HG02884 (cell line): ENCODE data around the gene CNOT8.

ENCODE experiments used
- ATAC-seq: cut with Tn5 transposase; IDR thresholded peaks from one replicate; pipeline ENCODE4 v1.9.1; 2021; ENCODE audit warnings: mild to moderate bottlenecking, moderate library complexity; ENCODE audit not compliant: unreplicated experiment

Gene CNOT8

DNA sequence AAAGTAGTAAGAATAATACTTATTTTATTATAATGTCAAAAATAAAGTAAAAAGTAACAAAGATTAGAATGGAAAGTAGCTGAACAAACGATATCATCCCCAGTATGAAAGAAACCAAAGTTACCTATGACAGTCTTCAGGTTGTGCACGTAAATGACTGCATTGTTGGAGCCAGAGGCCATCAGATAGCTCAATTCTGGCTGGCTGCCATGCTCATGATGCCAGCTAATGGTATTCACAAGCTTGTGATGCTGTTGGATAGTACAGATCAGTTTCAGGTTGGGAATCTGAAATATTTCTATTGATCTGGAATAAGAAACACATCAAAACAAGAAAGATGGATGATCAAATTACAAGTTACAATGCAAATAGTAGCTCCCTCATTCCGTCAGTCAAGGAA, 58.4 kb downstream of the CNOT8 start:
- no peak for ATAC-seq

DNA sequence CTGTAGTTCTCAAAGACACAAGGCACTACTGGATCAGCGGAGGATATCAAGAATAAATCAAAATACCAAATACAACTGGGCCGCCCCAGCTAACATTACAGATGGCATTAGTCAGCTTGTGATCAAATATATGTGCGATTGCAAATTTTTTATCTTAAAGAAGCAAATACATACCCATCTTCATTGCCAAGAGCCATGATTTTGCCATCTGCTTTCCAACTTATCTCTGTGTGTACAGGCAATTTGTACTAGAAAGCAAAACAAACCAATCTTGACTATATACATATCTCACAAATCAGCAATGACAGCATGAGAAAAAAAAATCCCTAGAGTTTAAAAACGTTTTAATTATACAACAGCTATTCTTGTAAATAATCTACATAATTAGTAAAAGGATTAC, 59.3 kb downstream of the CNOT8 start:
- no peak for ATAC-seq

DNA sequence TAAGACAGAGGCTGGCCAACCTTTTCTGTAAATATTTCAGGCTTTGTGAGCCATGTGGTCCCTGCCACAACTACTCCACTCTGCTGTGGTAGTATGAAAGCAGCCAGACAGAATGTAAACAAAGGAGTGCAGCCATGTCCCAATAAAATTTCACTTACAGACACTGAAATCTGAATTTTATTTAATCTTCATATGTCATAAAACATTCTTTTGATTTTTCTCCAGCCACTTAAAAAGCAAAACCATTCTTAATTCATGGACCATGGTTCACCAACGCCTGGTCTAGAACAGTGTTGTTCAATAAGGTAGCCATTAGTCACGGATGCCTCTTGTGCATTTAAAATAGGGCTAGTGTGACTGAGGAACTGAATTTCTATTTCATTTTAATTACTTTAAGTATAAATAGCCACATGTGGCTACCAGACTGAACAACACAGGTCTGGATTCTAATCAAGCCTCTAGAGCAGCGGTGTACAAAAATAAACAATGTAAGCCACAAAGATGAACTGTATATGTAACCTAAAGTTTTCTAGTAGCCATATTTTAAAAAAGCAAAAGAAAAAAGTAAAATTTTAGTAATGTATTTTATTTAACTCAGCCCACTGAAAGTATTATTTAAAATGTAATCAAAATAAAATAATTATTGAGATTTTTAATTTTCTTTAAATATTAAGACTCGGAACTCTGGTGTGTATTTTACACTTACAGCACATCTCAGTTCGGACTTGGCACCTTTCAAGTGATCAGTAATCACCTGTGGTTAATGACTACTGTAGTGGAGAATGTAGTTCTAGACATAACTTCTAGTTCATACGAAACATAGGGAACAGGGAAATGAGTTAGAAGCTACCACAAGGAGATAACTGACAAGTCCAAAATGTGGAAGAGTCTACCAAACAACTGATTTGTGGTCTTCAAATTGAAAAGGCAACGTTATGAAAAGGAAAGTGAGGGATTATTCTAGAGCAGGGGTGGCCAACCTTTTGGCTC, 65.3 kb downstream of the CNOT8 start:
- no peak for ATAC-seq
